Fibroblast of lung (primary cell): Measurements from ENCODE around the gene MCTP1. TPM values are rescaled to one million over a fixed set of nuclear protein-coding genes. Genes with fewer than 3 reads are reported as not detected.
"Not testable (repeated sequence)": the region's sequence is repeated elsewhere in the genome, so short reads cannot be mapped to it uniquely, and the experiment has no call there.

ENCODE experiments used
- DNase-seq, 2 donors: peaks; one replicate each; pipeline versions ENCODE4 v3.0.0 to v3.0.0-alpha.2; 2010; ENCODE audit warnings: low read depth in 2 of 2
- H2AFZ ChIP-seq: 2 replicates; pipeline ENCODE4 v1.5.1; 2012; ENCODE audit warnings: low read length, control low read depth, inconsistent platforms
- H3K27ac ChIP-seq: 2 replicates; pipeline ENCODE4 v1.5.1; 2011; ENCODE audit warnings: low read length, control low read depth; ENCODE audit not compliant: insufficient read depth
- H3K27me3 ChIP-seq: 2 replicates; pipeline ENCODE4 v1.5.1; 2011; ENCODE audit warnings: mild to moderate bottlenecking, low read length; ENCODE audit not compliant: control insufficient read depth, insufficient read depth
- H3K36me3 ChIP-seq: 2 replicates; pipeline ENCODE4 v1.5.1; 2011; ENCODE audit warnings: low read length; ENCODE audit not compliant: control insufficient read depth, insufficient read depth
- H3K4me1 ChIP-seq: 2 replicates; pipeline ENCODE4 v1.5.1; 2011; ENCODE audit warnings: low read length; ENCODE audit not compliant: control insufficient read depth, insufficient read depth; ENCODE audit errors: extremely low read depth
- H3K4me2 ChIP-seq: 2 replicates; pipeline ENCODE4 v1.5.1; 2011; ENCODE audit warnings: low read length, control low read depth; ENCODE audit not compliant: insufficient read depth; ENCODE audit errors: extremely low read depth
- H3K4me3 ChIP-seq, 4 experiments: fragments of 200-600 bp in 1 of 4; sonication (generic) in 1 of 4; replicated peaks in 1 of 4; 2 replicates each; pipeline ENCODE4 v1.5.1; 2011 to 2016; ENCODE audit warnings: low read length in 4 of 4, low read depth in 3 of 4, mild to moderate bottlenecking in 3 of 4, control low read depth in 2 of 4, inconsistent platforms in 1 of 4, mixed read lengths in 1 of 4; ENCODE audit not compliant: insufficient read depth in 1 of 4; ENCODE audit errors: control extremely low read depth in 1 of 4
- H3K79me2 ChIP-seq: 2 replicates; pipeline ENCODE4 v1.5.1; 2012; ENCODE audit warnings: mild to moderate bottlenecking, low read length, inconsistent platforms; ENCODE audit not compliant: control insufficient read depth, insufficient read depth
- H3K9ac ChIP-seq: 2 replicates; pipeline ENCODE4 v1.5.1; 2011; ENCODE audit warnings: mild to moderate bottlenecking, low read length, control low read depth; ENCODE audit not compliant: insufficient read depth
- H3K9me3 ChIP-seq: 2 replicates; pipeline ENCODE4 v1.5.1; 2012; ENCODE audit warnings: low read depth, low read length; ENCODE audit not compliant: control insufficient read depth, insufficient read depth
- H4K20me1 ChIP-seq: 2 replicates; pipeline ENCODE4 v1.5.1; 2011; ENCODE audit warnings: low read length; ENCODE audit not compliant: control insufficient read depth, insufficient read depth; ENCODE audit errors: extremely low read depth
- EZH2 ChIP-seq: IDR thresholded peaks from 2 replicates; pipeline ENCODE4 v1.5.1; 2012; ENCODE audit warnings: low read length, control low read depth, mild to moderate bottlenecking; ENCODE audit errors: missing control alignments
- polyA plus RNA-seq, 2 donors: library from polyadenylated mRNA; depleted of rRNA in 1 of 2; stranded (reverse) in 1 of 2; unstranded in 1 of 2; fragments of >200 nt; gene quantifications; 2 replicates each; pipeline ENCODE4 v1.2.1, GENCODE V29; 2011 to 2012; ENCODE audit warnings: missing spikeins in 1 of 2
- total RNA-seq: library from RNA; depleted of rRNA; stranded (reverse); fragments of >200 nt; gene quantifications from 2 replicates; pipeline ENCODE4 v1.2.1, GENCODE V29; 2014
- TF ChIP-seq, protein P1 (sequence below), 2 donors: IDR thresholded peaks in 1 of 2; conservative IDR thresholded peaks in 1 of 2; 1 replicate in 1 of 2; 2 replicates in 1 of 2; pipeline ENCODE4 v1.5.1; 2011 to 2012; ENCODE audit warnings: low read length in 2 of 2, control low read depth in 1 of 2, inconsistent platforms in 1 of 2, low read depth in 1 of 2, mild to moderate bottlenecking in 1 of 2

MCTP1 gene
- total and polyA plus RNA-seq, 2 donors (not counting 1 experiment from before 2014, with no cell fraction given) = 0.78 to 7.9 TPM

DNA sequence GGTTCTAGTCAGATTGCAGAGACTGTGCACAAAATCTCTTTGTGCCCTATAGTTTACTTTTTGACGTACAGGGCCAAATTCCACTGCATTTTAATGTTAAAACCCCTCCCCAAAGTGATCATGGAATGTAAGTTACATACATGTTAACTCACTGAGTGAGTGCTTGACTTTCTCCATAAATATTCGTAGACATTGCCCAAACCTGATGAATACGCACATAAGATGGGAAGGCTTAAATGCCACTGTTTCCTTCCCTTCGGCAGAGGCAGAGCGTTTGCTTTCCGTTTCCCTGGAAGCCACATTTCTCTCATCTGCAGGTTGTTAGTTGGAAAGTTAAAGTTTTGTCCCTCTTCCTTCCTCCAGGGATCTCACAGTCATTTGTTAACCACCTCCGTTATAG, 286.2 kb downstream of the MCTP1 start:
- Histone ChIP-seq H2AFZ (no peak overlapping the region), H4K20me1 (no peaks in the 10 kb centered on the region), H3K4me3 (no peak overlapping the region)

DNA sequence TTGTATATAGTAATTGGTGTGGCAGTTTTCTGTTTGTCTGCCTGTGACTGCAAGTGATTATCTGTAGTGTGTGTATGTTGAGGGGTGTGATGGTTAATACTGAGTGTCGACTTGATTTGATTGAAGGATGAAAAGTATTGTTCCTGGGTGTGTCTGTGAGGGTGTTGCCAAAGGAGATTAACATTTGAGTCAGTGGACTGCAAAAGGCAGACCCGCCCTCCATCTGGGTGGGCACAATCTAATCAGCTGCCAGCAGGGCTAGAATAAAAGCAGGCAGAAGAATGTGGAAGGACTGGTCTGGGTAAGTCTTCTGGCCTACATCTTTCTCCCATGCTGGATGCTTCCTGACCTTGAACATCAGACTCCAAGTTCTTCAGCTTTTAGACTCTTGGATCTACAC, 290.4 kb downstream of the MCTP1 start:
- H4K20me1 ChIP-seq, H3K4me2 ChIP-seq, H3K4me1 ChIP-seq, H3K36me3 ChIP-seq, H3K4me3 ChIP-seq, H3K9me3 ChIP-seq, H3K79me2 ChIP-seq, H2AFZ ChIP-seq, H3K9ac ChIP-seq, DNase-seq, H3K27me3 ChIP-seq, H3K27ac ChIP-seq: not testable (repeated sequence)

More for the DNA sequence above, 286.2 kb downstream of the MCTP1 start:
- Histone ChIP-seq H3K79me2 (no peaks in the 10 kb centered on the region), H3K9me3 (no peaks in the 10 kb centered on the region), H3K4me1 (no peaks in the 10 kb centered on the region), H3K27ac (no peak overlapping the region), H3K9ac (no peak overlapping the region), H3K27me3 (no peaks in the 10 kb centered on the region), H3K4me2 (no peak overlapping the region), H3K36me3 (no peaks in the 10 kb centered on the region)
- DNase-seq = no peak
- TF ChIP-seq, protein P1, sequence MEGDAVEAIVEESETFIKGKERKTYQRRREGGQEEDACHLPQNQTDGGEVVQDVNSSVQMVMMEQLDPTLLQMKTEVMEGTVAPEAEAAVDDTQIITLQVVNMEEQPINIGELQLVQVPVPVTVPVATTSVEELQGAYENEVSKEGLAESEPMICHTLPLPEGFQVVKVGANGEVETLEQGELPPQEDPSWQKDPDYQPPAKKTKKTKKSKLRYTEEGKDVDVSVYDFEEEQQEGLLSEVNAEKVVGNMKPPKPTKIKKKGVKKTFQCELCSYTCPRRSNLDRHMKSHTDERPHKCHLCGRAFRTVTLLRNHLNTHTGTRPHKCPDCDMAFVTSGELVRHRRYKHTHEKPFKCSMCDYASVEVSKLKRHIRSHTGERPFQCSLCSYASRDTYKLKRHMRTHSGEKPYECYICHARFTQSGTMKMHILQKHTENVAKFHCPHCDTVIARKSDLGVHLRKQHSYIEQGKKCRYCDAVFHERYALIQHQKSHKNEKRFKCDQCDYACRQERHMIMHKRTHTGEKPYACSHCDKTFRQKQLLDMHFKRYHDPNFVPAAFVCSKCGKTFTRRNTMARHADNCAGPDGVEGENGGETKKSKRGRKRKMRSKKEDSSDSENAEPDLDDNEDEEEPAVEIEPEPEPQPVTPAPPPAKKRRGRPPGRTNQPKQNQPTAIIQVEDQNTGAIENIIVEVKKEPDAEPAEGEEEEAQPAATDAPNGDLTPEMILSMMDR (conservative IDR thresholded peaks at IDR 0.05 in 1 of 2, IDR thresholded peaks at IDR 0.05 in 1 of 2; ENCODE audit: low read depth in 1 of 2, low read length in 2 of 2) = no peak
- TF ChIP-seq EZH2 = no peak

DNA sequence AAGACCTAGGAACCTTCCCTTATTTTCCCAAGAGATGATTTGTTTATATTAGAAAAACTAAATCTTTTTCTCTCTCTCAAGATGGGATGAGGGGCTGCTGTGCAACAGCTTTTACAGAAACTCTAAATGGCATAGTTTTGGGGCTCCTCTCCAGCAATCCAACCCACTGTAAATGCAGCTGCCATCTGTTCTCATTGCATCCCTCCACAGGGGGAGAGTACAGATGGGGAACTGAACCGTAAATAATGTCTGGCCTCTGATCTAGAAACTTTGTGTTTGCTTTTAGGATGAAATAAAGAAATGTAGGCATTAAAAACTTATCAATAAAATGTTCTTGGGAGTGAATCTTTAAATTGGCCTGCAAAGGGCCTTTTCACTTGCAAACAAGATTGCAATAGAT, 291.4 kb downstream of the MCTP1 start:
- no peak overlapping the region for H3K9ac ChIP-seq
- no peaks in the 10 kb centered on the region for H3K4me1 ChIP-seq
- no peak overlapping the region for H3K4me2 ChIP-seq
- no peaks in the 10 kb centered on the region for H4K20me1 ChIP-seq
- H3K79me2 ChIP-seq = no peaks in the 10 kb centered on the region
- no peak overlapping the region for H2AFZ ChIP-seq
- H3K4me3 ChIP-seq = no peak overlapping the region
- no peaks in the 10 kb centered on the region for H3K36me3 ChIP-seq
- H3K9me3 ChIP-seq = no peaks in the 10 kb centered on the region
- H3K27ac ChIP-seq = no peak overlapping the region
- no peaks in the 10 kb centered on the region for H3K27me3 ChIP-seq
- TF ChIP-seq, protein P1 (conservative IDR thresholded peaks at IDR 0.05 in 1 of 2, IDR thresholded peaks at IDR 0.05 in 1 of 2; ENCODE audit: low read depth in 1 of 2, low read length in 2 of 2) = no peak
- no peak for TF ChIP-seq EZH2
- DNase-seq = no peak
